SU-DHL-6 (cell line): Measurements from ENCODE around the gene APOB.

Experiments
- H2AFZ ChIP-seq: fragments of 200-600 bp; sonication (generic); 2 replicates; pipeline ENCODE4 v1.6.1; 2014; ENCODE audit warnings: low read depth, mild to moderate bottlenecking, moderate library complexity, mixed read lengths, antibody characterized with exemption, low read length; ENCODE audit not compliant: severe bottlenecking
- H3F3A ChIP-seq: fragments of 200-600 bp; shearing (Covaris generic); 2 replicates; pipeline ENCODE4 v1.6.0; 2016; ENCODE audit warnings: antibody characterized with exemption, mild to moderate bottlenecking; ENCODE audit not compliant: insufficient read depth
- H3K27ac ChIP-seq: fragments of 200-600 bp; sonication (generic); 2 replicates; pipeline ENCODE4 v1.5.1; 2016; ENCODE audit warnings: low read depth, mild to moderate bottlenecking, low read length, moderate library complexity, mixed read lengths
- H3K27me3 ChIP-seq: fragments of 200-600 bp; sonication (generic), shearing (Covaris generic); 2 replicates; pipeline ENCODE4 v1.6.0; 2014; ENCODE audit warnings: mild to moderate bottlenecking, low read length
- H3K36me3 ChIP-seq: fragments of 200-600 bp; sonication (generic); 2 replicates; pipeline ENCODE4 v1.6.1; 2014; ENCODE audit warnings: mild to moderate bottlenecking, low read length, mixed read lengths
- H3K4me2 ChIP-seq: fragments of 300-600, 200-600 bp; shearing (Covaris generic), sonication (generic); 2 replicates; pipeline ENCODE4 v1.6.0; 2014; ENCODE audit warnings: low read length, low read depth, mild to moderate bottlenecking; ENCODE audit not compliant: poor library complexity, severe bottlenecking
- H3K4me3 ChIP-seq: fragments of 200-600 bp; sonication (generic); 2 replicates; pipeline ENCODE4 v1.5.1; 2014; ENCODE audit warnings: antibody characterized with exemption, low read length, mild to moderate bottlenecking, mixed read lengths; ENCODE audit not compliant: insufficient read depth, poor library complexity, severe bottlenecking
- H3K79me2 ChIP-seq: fragments of 200-600 bp; sonication (generic); 2 replicates; pipeline ENCODE4 v1.6.1; 2014; ENCODE audit warnings: mild to moderate bottlenecking, low read length, moderate library complexity; ENCODE audit not compliant: insufficient read depth
- H3K9ac ChIP-seq: fragments of 200-600 bp; sonication (generic); 2 replicates; pipeline ENCODE4 v1.7.0; 2014; ENCODE audit warnings: mild to moderate bottlenecking, low read length
- H3K9me2 ChIP-seq: fragments of 200-600 bp; sonication (generic); replicated peaks from 2 replicates; pipeline ENCODE4 v1.6.1; 2014; ENCODE audit warnings: low read length; ENCODE audit not compliant: insufficient read depth
- H3K9me3 ChIP-seq: fragments of 200-600 bp; sonication (generic); 2 replicates; pipeline ENCODE4 v1.6.1; 2014; ENCODE audit warnings: low read length, mixed read lengths; ENCODE audit not compliant: insufficient read depth
- H4K20me1 ChIP-seq: fragments of 200-600 bp; sonication (generic); 2 replicates; pipeline ENCODE4 v1.6.1; 2014; ENCODE audit warnings: low read depth, mild to moderate bottlenecking, antibody characterized with exemption, low read length, moderate library complexity, mixed read lengths
- CTCF ChIP-seq: fragments of 200-600 bp; sonication (generic); IDR thresholded peaks from one replicate; pipeline ENCODE4 v1.5.1; 2017; ENCODE audit warnings: antibody characterized with exemption, mild to moderate bottlenecking, low read length, moderate library complexity; ENCODE audit not compliant: insufficient read depth, poor library complexity, severe bottlenecking
- EZH2phosphoT487 ChIP-seq: fragments of 200-600 bp; sonication (generic), shearing (Covaris generic); conservative IDR thresholded peaks from 2 replicates; pipeline ENCODE4 v1.6.1; 2018; ENCODE audit warnings: mild to moderate bottlenecking, antibody characterized with exemption, low read length, moderate library complexity, mixed read lengths

APOB gene

GRCh38 chr2:21014364-21015280 lies 29.3 kb downstream of the APOB start:
- Histone ChIP-seq H2AFZ (no peak overlapping the region), H3K4me3 (no peak overlapping the region), H3K9ac (no peak overlapping the region), H3K9me3 (no peaks in the 10 kb centered on the region), H3K79me2 (no peaks in the 10 kb centered on the region), H3K36me3 (no peaks in the 10 kb centered on the region), H3K4me2 (no peak overlapping the region), H3K9me2 (no peaks in the 10 kb centered on the region), H3K27me3 (no peaks in the 10 kb centered on the region), H3K27ac (no peak overlapping the region), H3F3A (no peaks in the 10 kb centered on the region), H4K20me1 (no peaks in the 10 kb centered on the region)
- TF ChIP-seq EZH2phosphoT487 (no peak), CTCF (no peak)

GRCh38 chr2:21013043-21013816 lies 30.6 kb downstream of the APOB start:
- Histone ChIP-seq H3K9me2 (no peaks in the 10 kb centered on the region), H3K79me2 (no peaks in the 10 kb centered on the region), H3K36me3 (no peaks in the 10 kb centered on the region), H3K27ac (no peak overlapping the region), H3K27me3 (no peaks in the 10 kb centered on the region), H3K9ac (no peak overlapping the region), H3K9me3 (no peaks in the 10 kb centered on the region), H2AFZ (no peak overlapping the region), H4K20me1 (no peaks in the 10 kb centered on the region), H3F3A (no peaks in the 10 kb centered on the region), H3K4me2 (no peak overlapping the region), H3K4me3 (no peak overlapping the region)
- TF ChIP-seq CTCF (no peak), EZH2phosphoT487 (no peak)

GRCh38 chr2:21012557-21012937 lies 31.3 kb downstream of the APOB start:
- Histone ChIP-seq H3K4me2 (no peak overlapping the region), H3K9me3 (no peaks in the 10 kb centered on the region), H3K79me2 (no peaks in the 10 kb centered on the region), H3K4me3 (no peak overlapping the region), H3K9ac (no peak overlapping the region), H3K9me2 (no peaks in the 10 kb centered on the region), H3K27me3 (no peaks in the 10 kb centered on the region), H3K36me3 (no peaks in the 10 kb centered on the region), H2AFZ (no peak overlapping the region), H3F3A (no peaks in the 10 kb centered on the region), H4K20me1 (no peaks in the 10 kb centered on the region), H3K27ac (no peak overlapping the region)
- no peak for TF ChIP-seq EZH2phosphoT487
- no peak for TF ChIP-seq CTCF
